Measurements from ENCODE around the gene NCKIPSD.

NCKIPSD gene

GRCh38 chr3:48696601-48697000, 10.9 kb upstream of the NCKIPSD start:
- Histone ChIP-seq H3K36me3 (ENCODE audit: control insufficient read depth in 2 of 2, insufficient read depth in 1 of 2, low read length in 2 of 2) (peaks cover 22 to 75% of the 10 kb centered on the region in 2 experiments), H3K9me3 (ENCODE audit: control insufficient read depth, insufficient read depth, low read depth, low read length) (no peaks in the 10 kb centered on the region), H3K27ac (ENCODE audit: extremely low read depth, low read depth, low read length) (no peak overlapping the region), H3K4me3 (ENCODE audit: low read depth, low read length) (no peak overlapping the region), H3K4me1 (ENCODE audit: control insufficient read depth, insufficient read depth, low read length) (peaks cover 5% of the 10 kb centered on the region)
- CTCF ChIA-PET, result interaction anchor here (1.3 kb wide), 1 partner anchor 43 kb away, joined by 4 read pairs; no protein-coding TSS in a partner anchor
- POLR2A ChIA-PET, result interaction anchor here (1.1 kb wide), 1 partner anchor 20 kb away, joined by 6 read pairs; the partner anchor contains the start of gene IP6K2
- TF ChIP-seq ZNF114 (tag by site-specific recombination; IDR thresholded peaks at IDR 0.05) (no peak), ZFHX2 (tag by site-specific recombination; conservative IDR thresholded peaks at IDR 0.05) (no peak), PRDM2 (tag by site-specific recombination; IDR thresholded peaks at IDR 0.05; ENCODE audit: borderline replicate concordance) (no peak), PRDM1 (tag by site-specific recombination; IDR thresholded peaks at IDR 0.05) (peak; percentile 49; the same call in 1 of the 2 replicates)

DNA sequence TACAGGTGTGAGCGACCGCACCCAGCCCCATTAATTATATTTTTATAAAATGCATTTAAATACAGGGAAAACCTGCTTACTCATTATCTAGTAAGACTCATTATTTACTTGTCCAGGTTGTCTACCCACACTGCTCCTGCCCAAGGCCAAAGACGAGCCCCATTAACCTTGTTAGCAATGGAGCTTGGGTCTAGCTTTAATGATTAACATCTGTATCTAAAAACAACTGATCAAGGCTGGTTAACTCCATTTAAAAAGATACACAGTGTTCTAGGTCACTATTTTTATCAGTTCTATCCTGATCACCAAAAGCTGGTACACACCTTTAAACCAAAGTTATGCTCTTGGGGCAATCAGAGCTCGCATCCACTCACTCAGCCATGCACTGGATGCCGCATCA, 10.4 kb upstream of the NCKIPSD start:
- ChIA-PET POLR2A (interaction anchor here (0.6 to 1.5 kb wide), 3 partner anchors 8 to 612 kb away, joined by 3 to 6 read pairs (median 3); partner anchors contain the start of gene IP6K2), CTCF (interaction anchor here (1.3 to 1.9 kb wide), 3 partner anchors 10 to 44 kb away, joined by 4 to 7 read pairs (median 4); partner anchors contain the start of gene NCKIPSD)
- peaks cover 5% of the 10 kb centered on the region for H3K4me1 ChIP-seq (ENCODE audit: control insufficient read depth, insufficient read depth, low read length)
- no peaks in the 10 kb centered on the region for H3K9me3 ChIP-seq (ENCODE audit: control insufficient read depth, insufficient read depth, low read depth, low read length)
- TF ChIP-seq ZNF19 (tag by site-specific recombination; IDR thresholded peaks at IDR 0.05; ENCODE audit: low read depth), result no peak
- no peak for TF ChIP-seq ZNF112 (tag by site-specific recombination; IDR thresholded peaks at IDR 0.05)
- TF ChIP-seq TSHZ1 (tag by site-specific recombination; IDR thresholded peaks at IDR 0.05; ENCODE audit: borderline replicate concordance), result no peak
- no peak for TF ChIP-seq RBAK (tag by site-specific recombination; IDR thresholded peaks at IDR 0.05)
- TF ChIP-seq ZNF174 (tag by site-specific recombination; IDR thresholded peaks at IDR 0.05), result no peak
- H3K4me3 ChIP-seq (ENCODE audit: low read depth, low read length), result no peak overlapping the region
- H3K36me3 ChIP-seq (ENCODE audit: control insufficient read depth in 2 of 2, insufficient read depth in 1 of 2, low read length in 2 of 2), result peaks cover 27 to 79% of the 10 kb centered on the region in 2 experiments
- no peak overlapping the region for H3K27ac ChIP-seq (ENCODE audit: extremely low read depth, low read depth, low read length)

- peaks cover 5% of the 10 kb centered on the region for H3K4me1 ChIP-seq (ENCODE audit: control insufficient read depth, insufficient read depth, low read length)
- CTCF ChIA-PET, result interaction anchor here (0.6 to 1.9 kb wide), 5 partner anchors 9 to 312 kb away, joined by 3 to 7 read pairs (median 4); partner anchors contain the start of genes NCKIPSD and WDR6
- H3K27ac ChIP-seq (ENCODE audit: extremely low read depth, low read depth, low read length), result peak overlapping the region; percentile 70
- H3K9me3 ChIP-seq (ENCODE audit: control insufficient read depth, insufficient read depth, low read depth, low read length), result no peaks in the 10 kb centered on the region
- peak overlapping the region; percentile 29 for H3K4me3 ChIP-seq (ENCODE audit: low read depth, low read length)
- peaks cover 35 to 83% of the 10 kb centered on the region in 2 experiments for H3K36me3 ChIP-seq (ENCODE audit: control insufficient read depth in 2 of 2, insufficient read depth in 1 of 2, low read length in 2 of 2)
- POLR2A ChIA-PET, result interaction anchor here (0.6 to 1.5 kb wide), 3 partner anchors 9 to 611 kb away, joined by 3 to 4 read pairs (median 3); partner anchors contain the start of gene NCKIPSD
- TF ChIP-seq FEZF1 (tag by site-specific recombination; IDR thresholded peaks at IDR 0.05) (peak; percentile 80), ZNF239 (tag by site-specific recombination; IDR thresholded peaks at IDR 0.05) (no peak), ZFHX2 (tag by site-specific recombination; conservative IDR thresholded peaks at IDR 0.05) (peak; percentile 96), ZNF621 (tag by site-specific recombination; IDR thresholded peaks at IDR 0.05) (no peak), GLIS1 (tag by site-specific recombination; IDR thresholded peaks at IDR 0.05) (peak; percentile 6; the same call in 1 of the 2 replicates)
- TF ChIP-seq, protein P1, sequence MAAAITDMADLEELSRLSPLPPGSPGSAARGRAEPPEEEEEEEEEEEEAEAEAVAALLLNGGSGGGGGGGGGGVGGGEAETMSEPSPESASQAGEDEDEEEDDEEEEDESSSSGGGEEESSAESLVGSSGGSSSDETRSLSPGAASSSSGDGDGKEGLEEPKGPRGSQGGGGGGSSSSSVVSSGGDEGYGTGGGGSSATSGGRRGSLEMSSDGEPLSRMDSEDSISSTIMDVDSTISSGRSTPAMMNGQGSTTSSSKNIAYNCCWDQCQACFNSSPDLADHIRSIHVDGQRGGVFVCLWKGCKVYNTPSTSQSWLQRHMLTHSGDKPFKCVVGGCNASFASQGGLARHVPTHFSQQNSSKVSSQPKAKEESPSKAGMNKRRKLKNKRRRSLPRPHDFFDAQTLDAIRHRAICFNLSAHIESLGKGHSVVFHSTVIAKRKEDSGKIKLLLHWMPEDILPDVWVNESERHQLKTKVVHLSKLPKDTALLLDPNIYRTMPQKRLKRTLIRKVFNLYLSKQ (tag by site-specific recombination; IDR thresholded peaks at IDR 0.05; ENCODE audit: borderline replicate concordance), result no peak
- TF ChIP-seq, protein P2, sequence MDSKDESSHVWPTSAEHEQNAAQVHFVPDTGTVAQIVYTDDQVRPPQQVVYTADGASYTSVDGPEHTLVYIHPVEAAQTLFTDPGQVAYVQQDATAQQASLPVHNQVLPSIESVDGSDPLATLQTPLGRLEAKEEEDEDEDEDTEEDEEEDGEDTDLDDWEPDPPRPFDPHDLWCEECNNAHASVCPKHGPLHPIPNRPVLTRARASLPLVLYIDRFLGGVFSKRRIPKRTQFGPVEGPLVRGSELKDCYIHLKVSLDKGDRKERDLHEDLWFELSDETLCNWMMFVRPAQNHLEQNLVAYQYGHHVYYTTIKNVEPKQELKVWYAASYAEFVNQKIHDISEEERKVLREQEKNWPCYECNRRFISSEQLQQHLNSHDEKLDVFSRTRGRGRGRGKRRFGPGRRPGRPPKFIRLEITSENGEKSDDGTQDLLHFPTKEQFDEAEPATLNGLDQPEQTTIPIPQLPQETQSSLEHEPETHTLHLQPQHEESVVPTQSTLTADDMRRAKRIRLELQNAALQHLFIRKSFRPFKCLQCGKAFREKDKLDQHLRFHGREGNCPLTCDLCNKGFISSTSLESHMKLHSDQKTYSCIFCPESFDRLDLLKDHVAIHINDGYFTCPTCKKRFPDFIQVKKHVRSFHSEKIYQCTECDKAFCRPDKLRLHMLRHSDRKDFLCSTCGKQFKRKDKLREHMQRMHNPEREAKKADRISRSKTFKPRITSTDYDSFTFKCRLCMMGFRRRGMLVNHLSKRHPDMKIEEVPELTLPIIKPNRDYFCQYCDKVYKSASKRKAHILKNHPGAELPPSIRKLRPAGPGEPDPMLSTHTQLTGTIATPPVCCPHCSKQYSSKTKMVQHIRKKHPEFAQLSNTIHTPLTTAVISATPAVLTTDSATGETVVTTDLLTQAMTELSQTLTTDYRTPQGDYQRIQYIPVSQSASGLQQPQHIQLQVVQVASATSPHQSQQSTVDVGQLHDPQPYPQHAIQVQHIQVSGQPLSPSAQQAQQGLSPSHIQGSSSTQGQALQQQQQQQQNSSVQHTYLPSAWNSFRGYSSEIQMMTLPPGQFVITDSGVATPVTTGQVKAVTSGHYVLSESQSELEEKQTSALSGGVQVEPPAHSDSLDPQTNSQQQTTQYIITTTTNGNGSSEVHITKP (tag by site-specific recombination; IDR thresholded peaks at IDR 0.05), result peak; percentile 49; the same call in 1 of the 2 replicates
These were observed 9.7 kb upstream of the NCKIPSD start for GRCh38 chr3:48695393-48695753.

Data from HEK293 (cell line).